GM10266 (cell line): Measurements from ENCODE around the gene SEPSECS.
"Not testable (repeated sequence)": the region's sequence is repeated elsewhere in the genome, so short reads cannot be mapped to it uniquely, and the experiment has no call there.

Source experiments
- DNase-seq: peaks from one replicate; pipeline ENCODE4 v3.0.0; 2012; ENCODE audit errors: extremely low spot score
- TF ChIP-seq, protein P1 (sequence below): IDR thresholded peaks from 2 replicates; pipeline ENCODE4 v1.5.1; 2012; ENCODE audit warnings: mild to moderate bottlenecking, low read depth; ENCODE audit not compliant: control insufficient read depth, insufficient read depth; ENCODE audit errors: missing control alignments

The SEPSECS gene

GRCh38 chr4:25095837-25096236 is 64.4 kb downstream of the SEPSECS start:
- TF ChIP-seq, protein P1, sequence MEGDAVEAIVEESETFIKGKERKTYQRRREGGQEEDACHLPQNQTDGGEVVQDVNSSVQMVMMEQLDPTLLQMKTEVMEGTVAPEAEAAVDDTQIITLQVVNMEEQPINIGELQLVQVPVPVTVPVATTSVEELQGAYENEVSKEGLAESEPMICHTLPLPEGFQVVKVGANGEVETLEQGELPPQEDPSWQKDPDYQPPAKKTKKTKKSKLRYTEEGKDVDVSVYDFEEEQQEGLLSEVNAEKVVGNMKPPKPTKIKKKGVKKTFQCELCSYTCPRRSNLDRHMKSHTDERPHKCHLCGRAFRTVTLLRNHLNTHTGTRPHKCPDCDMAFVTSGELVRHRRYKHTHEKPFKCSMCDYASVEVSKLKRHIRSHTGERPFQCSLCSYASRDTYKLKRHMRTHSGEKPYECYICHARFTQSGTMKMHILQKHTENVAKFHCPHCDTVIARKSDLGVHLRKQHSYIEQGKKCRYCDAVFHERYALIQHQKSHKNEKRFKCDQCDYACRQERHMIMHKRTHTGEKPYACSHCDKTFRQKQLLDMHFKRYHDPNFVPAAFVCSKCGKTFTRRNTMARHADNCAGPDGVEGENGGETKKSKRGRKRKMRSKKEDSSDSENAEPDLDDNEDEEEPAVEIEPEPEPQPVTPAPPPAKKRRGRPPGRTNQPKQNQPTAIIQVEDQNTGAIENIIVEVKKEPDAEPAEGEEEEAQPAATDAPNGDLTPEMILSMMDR: no peak
- no peak for DNase-seq

DNA sequence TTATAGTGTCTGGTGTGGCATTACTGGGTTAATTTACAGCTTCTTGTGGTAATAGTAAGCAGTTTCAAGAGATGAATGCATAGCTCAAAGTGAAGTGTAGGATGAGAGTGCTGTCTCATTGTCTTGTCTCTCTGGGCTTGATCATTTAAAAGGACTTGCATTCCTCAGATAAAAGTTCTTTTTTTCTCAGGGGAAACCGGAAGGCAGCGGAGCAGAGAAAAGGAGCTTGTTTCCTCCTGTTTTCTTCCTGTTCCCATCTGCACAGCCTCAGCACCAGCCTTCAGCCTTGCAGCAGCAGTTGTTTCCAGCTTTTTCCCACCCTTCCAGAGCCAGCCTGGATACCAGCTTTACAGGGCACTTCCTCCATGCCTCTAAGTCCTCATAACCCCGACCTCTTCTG is 68.1 kb downstream of the SEPSECS start:
- no peak for DNase-seq
- TF ChIP-seq, protein P1: no peak

DNA sequence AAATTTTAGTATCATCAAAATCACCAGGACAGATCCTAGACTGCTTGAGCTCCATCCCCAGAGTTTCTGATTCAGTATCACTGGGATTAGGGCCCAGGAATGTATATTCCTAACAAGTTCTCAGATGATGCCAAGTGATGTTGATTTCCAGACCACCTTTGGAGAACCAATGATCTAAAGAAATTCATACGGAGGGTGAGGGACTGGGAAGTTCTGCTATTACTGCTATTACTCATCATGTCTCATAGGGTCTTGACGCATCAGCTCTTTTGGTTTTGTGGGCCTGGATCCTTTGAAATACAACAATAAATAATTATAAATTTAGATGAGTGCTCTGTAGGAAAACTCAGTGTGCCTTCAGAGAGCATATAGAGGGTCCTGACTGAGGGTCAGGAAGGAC is 69.7 kb downstream of the SEPSECS start:
- TF ChIP-seq, protein P1: no peak

GRCh38 chr4:25089051-25089763 is 71.0 kb downstream of the SEPSECS start:
- TF ChIP-seq, protein P1: no peak
- DNase-seq: no peak

More for the DNA sequence above, 69.7 kb downstream of the SEPSECS start:
- no peak for DNase-seq

GRCh38 chr4:25088093-25088952 is 71.9 kb downstream of the SEPSECS start:
- TF ChIP-seq, protein P1: no peak
- DNase-seq: no peak

GRCh38 chr4:25085671-25086070 is 74.6 kb downstream of the SEPSECS start:
- DNase-seq: no peak

DNA sequence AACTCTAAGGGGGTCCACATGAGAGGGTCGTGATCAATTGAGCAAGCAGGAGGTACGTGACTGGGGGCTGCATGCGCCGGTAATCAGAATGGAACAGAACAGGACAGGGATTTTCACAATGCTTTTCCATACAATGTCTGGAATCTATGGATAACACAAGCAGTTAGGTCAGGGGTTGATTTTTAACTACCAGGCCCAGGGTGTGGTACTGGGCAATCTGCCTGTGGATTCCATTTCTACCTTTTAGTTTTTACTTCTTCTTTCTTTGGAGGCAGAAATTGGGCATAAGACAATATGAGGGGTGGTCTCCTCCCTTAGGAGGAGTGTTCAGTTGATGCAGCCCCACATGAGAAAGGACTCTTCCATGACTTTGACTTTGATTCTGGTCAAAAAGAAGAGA is 76.8 kb downstream of the SEPSECS start:
- not testable (repeated sequence) for DNase-seq

More at GRCh38 chr4:25085671-25086070, 74.6 kb downstream of the SEPSECS start:
- TF ChIP-seq, protein P1: no peak
